GM12892 (cell line): Measurements from ENCODE around the gene CCDC184.

Experiments
- POLR2A ChIP-seq: IDR thresholded peaks from 2 replicates; pipeline ENCODE4 v1.6.1; 2011; ENCODE audit warnings: low read depth, low read length, control low read depth
- TAF1 ChIP-seq: IDR thresholded peaks from 2 replicates; pipeline ENCODE4 v1.6.1; 2011; ENCODE audit warnings: low read depth, mild to moderate bottlenecking, control low read depth, low read length, borderline replicate concordance

DNA sequence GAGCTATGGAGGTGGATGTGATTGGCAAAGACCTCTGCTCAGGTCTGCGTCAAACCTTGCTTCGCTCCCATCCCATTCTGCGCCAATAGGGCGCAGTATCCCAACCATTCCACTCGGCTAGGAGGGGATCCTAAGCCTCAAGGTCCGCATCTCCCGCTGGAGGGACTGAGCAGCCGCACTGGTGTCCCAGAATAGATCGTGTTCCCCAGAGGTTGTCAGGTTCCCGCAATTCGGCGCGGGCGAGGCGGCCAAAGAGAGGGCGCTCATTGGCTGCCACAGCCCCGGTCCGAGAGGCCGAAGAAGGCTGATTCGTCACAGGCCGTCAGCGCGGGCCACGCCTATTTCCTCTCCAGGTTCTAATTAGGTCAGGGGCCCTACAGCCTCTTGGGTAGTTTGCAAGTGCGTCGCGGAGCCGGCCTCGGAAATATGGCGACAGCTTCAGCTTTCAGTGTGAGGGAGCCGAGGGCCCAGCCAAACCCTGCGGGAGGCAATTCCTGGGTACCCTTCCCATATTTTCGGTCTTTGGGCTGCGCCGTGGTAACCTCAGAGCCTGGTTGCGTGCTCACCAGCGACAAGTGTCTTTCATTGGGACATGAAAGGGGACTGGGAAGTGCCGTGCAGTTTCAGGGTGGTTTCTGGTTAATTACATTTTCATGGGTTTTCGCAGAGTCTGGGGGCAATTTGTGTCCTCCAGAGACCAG lies 14.7 kb downstream of the CCDC184 start:
- TF ChIP-seq POLR2A (peak; percentile 97), TAF1 (peak; percentile 93)
